GM18499 (cell line): ENCODE results near the gene ADAMTSL1.

Experiments
- ATAC-seq: cut with Tn5 transposase; IDR thresholded peaks from one replicate; pipeline ENCODE4 v1.9.1; 2021; ENCODE audit warnings: moderate number of reproducible peaks; ENCODE audit not compliant: insufficient read depth, unreplicated experiment

ADAMTSL1 gene

DNA sequence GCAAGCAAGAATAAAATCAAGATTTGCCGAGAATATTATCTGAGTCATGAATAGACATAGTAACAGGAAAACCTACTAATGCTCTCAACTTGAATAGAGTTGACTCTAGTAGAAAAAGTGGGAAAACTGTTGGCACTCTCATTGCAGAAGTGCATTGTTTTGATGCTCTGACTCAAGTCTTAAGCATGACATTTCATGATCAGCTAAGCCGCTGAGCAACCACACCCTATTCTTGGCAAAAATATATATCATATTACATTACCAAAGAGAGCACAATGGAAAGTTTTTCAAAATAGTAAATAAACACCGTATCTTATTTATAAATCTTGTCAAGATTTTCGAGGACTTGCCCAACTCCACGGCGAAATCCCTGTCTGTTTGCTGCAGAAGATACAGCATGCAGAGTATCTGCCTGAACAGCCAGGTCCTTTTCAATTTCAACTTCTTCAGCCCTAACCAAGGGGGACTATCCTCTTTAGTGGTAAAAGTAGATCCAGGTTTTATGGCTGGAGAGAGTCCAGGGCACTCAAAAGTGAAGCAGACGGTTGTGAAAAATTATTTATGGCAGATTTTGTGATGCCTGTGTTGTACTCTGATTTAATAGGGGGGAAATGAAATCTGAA is 13.9 kb upstream of the ADAMTSL1 start:
- ATAC-seq = no peak

DNA sequence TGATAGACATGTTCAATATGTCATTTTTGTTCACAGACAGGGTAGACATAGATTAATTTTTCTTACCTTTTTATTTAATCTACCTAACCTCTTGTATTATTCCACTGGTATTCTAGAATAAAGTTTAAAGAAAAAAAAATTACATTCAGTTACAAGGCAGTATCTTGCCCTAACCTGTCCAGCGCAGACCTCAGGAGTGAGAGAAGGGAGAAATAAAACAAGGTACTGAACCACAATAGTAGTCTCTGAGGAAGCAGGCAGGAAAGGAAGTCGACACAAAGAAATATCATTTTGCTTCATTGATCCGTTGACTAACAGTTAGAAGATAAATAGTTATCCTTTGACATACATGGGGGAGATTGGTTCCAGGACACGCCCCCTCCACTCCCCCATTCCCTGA is 12.5 kb upstream of the ADAMTSL1 start:
- ATAC-seq = no peak

DNA sequence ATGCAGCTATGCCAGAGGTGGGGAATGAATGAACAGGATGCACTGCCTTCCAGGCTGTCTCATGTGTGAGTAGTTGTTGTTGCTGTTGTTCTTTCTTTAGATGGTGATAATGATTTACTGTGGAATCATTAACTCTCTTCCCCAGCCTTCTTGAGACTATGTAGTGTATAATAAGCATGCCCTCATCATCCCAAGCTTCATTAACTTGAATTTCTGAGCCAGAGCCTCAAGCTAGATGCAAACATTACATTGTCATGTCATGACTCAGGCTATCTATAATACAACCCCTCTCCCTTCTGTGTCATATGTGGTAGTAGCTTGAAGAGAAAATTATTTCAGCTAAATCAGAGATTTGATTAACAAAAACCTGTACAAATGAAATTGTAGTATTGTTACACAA is 10.0 kb upstream of the ADAMTSL1 start:
- ATAC-seq = no peak

DNA sequence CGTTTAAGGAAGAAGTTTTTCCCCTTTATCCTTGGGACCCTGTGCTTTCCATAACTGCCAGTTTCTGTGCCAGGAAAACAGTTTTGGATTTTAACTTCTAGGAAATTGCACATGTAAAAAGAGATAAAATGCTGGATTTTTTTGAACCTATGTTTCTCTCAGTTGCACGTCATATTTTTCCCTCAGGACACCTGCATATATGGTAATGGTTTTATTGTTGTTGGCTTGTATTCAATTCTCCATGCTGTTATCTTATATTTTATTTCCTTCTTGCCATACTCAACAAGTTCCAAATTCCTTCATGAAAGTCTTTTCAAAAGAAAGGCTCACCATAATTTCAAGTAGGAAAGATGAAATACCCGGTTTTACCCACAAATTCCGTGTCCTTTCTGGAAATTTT is 7.9 kb upstream of the ADAMTSL1 start:
- ATAC-seq = no peak

DNA sequence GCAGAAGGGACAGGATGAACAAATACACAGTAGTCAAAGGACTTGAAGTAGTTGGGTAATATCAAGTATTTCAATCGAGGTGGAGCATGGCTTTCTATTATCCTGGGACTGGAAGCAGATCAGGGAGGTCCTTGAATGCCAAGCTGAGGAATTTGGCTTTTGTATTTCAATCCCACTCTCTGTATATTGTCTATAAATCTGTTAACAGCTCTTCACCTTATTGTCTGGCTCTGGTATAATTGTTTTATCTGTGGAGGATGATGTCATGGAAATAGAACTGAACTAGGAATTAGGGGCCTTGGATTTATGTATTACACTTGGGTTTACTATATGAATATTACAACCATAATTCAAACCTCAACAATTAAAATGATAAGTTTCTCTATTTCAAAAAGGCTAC is 6.3 kb upstream of the ADAMTSL1 start:
- ATAC-seq = no peak

DNA sequence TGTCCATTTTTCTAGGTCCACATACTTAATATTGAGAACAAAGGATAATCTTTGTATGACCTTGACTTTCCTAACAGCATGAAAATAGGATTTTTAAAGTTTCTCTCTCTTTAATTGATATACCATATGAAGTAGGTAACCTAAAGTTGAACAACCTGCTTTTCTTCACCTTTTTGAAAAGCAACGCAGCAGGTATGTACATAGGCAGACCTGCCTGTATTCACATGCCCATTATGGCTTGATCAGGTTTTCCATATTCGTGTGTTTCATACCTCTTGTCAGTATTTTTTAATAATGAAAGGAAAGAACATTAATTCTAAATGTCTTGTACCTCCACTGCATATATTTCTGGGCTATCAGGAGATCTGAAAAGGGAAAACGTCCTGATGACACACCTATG is 1.5 kb upstream of the ADAMTSL1 start:
- ATAC-seq = no peak

DNA sequence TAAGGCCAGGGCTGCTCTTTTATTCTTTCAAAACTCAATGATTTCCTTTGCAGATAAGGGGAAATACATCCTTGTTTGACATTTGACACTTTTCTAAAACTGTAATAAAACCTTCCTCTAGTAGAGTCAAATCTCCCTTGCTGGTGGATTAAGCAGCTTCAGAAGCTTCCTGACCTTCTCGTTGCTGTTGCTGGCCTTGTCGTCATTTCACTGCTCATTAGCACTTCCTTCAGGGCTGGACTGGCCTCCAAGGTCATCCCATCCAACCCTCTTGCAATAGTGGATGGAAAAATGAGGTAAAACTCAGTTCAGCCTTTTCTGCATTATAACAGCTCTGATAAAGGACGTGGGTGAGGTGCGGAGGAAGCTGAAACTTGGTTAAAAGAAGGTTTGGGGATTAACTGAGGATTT is 1.1 kb upstream of the ADAMTSL1 start:
- ATAC-seq = no peak

DNA sequence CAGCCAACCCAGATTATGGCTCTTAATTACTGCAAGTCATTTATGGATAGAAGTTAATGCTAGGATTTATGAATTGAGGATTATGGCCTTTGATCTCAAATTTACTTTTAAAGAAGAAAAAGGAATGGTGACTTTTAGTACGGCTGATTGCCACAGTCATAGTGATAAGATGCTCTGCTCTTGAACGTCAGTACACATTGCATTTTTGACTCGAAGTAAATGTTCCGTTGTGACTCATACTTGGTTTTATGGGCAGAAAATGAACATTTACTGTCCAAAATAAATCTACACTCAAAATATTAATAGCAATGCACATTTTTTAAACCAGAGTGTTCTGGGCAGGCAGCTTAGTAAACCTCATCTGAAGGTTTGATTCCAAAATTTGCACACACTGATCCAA is 830 bp downstream of the ADAMTSL1 start:
- ATAC-seq = no peak

DNA sequence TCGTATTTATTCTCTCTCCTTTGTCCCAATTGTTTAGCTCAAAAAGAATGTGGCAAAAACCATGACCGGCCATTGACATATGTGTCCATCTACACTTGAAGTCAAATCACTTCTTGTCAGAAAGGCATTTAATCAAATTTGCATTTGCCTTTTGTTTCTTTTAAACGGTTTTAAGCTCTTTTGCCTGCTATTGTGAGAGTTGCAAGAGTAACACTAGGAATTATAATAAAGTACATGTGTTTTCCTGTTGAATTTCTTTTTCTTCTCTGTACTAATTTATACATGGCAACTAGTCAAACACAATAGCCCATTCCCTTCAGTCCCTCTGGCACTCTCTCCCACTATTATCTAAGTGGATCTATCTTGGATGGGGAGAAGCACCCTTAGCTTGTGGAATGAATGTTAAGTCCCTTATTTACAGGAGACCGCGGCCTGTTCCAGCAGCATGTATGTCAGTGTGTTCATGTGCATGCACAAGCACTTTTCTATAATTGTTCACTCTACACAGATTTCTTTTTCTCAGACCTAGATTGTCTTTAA is 3.2 kb downstream of the ADAMTSL1 start:
- no peak for ATAC-seq

DNA sequence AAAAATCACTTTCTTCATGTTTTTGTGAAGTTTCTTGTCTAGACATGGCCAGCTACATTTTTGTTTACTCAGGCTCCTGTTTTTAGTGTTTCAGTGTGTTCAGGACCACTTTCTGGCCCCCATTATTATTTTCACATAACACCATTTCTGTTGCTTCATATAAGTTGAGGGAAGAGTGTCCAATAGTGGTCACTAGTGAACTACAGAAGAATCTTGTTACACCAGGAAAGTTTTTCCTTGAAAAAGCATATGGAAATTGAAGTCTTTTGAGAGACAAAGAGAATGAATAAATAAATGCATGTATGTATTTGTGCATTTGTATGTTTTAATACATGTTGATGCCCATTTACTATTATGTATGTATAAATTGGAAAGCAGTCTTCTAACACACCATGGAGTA is 3.8 kb downstream of the ADAMTSL1 start:
- ATAC-seq = no peak

DNA sequence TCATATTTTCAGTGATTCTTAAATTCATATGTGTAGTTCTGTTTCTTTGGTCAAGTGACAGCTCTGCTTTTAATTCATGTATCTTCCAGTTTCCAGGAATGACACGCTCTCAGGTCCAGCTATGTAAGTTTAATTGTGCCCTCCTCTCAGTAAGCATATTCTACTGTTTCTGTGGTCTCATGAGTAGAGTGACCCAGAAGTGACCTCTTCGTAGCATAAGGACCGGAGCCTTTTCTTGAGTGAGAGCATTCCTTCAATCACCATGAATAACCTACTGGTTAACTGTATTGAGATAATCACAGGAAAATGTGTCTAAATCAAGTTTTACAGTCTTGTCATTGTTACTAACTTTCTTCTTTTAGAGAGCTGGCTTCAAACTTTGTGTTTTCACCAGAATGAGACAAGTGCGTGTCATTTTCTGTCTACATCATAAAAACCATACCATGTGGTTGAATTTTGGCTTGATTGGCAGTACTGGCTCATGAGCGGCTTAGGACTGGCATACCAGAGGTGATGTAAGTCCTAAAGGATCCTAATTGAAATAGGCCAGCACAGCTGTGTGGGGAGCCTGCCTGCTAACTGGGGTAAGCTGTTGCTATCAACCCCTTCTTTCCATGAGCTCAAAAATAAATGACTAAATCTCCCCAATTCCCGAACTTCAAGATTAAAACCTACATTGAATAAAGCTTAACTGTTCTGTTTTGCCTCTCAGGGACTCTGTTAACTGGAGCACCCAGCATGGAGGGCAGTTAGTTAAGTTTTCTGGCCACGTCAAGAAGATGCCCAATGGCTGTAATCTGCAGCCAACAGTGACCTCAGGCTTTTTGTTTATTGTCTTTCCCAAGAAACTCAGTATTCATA is 4.8 kb downstream of the ADAMTSL1 start:
- no peak for ATAC-seq

DNA sequence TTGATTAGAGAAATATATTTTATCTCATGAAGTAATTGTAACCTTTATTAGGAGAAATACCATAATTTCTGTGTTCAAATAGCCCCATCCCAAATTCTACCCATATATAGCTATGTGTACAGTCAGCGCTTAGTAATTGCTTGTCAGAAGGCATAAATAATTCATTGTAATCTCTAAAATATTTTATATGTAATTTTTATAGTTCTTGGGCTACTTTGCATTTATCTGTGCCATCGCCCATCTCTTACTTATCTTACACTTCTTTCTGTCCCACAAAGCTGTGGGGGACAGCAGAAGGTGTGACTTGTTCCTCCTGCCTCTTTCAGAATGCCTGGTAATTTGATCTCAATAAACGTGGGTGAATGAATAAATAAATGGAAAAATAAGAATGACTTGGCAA is 5.5 kb downstream of the ADAMTSL1 start:
- ATAC-seq = no peak

DNA sequence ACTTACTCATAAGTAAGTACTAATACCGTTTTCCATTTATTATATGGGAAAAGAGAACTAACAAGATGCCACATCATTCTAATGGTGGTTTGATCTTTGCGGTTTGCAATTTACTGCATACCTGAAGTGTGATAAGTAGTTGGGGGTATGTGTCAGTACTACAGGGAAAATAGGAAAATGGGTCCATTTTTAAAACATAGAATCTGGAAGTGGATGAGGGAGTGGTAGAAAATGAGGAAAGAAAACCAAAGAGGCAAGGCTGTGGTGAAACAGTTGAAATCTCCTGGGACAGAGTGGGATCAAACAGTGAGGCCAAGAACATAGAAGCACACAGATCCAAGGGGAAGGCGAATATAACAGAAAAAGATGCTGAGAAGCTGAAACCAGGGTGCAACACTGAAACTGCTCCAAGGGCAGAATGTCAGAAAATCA is 6.7 kb downstream of the ADAMTSL1 start:
- ATAC-seq = no peak

DNA sequence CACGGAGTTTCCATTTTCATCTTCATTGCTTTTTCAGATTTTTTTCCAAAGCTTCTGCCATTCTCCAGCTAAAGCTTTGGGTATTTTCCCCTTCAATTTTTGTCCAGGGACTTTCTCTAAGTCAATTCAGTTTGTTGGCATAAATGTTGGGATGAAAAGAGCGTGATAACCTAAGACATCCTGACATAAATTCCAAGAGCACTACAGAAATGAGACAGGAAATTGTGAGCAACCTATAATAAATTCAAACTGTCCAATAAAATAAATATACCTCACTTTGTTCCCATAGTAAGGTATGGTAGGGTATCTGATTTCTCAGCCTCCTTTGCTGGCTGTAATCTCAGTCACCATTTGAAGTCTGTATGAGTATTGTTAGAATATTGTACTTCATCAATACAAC is 8.4 kb downstream of the ADAMTSL1 start:
- no peak for ATAC-seq

DNA sequence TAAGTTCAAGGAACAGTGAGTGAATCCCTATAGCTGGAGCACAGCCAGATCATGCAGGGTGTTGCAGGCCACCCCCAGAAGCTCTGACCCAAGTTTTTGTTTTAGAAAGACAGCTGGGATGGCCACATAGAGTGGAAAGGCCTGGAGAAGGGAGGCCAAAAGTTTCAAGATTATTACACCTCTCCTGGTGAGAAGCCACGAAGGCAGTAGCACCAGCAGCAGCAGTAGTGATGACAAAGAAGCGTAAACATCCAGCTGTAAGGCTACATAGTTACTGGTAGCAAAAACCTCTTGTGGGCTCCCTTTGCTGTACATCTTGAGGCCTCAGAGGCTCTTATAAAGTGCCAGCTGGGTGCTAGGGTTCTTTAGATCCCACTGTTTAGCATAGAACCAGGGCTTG is 11.8 kb downstream of the ADAMTSL1 start:
- no peak for ATAC-seq

DNA sequence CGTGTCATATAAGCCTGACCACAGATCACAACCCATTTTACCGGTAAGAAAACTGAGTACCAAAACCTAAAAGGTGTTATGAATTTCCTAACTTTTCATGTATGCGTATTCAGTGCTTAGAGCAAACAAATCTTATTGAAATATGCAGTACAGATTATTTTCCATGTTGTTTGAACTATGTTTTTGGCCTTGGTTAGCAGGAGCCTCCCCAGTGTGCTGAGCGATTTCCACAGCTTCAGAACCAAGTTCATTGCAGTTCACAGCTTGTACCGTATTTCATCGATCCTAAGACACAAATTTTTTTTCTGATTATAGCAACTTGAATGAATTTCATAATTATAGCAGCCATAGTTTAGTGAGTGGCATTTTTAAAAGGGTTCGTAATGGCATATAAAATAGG is 13.7 kb downstream of the ADAMTSL1 start:
- no peak for ATAC-seq

DNA sequence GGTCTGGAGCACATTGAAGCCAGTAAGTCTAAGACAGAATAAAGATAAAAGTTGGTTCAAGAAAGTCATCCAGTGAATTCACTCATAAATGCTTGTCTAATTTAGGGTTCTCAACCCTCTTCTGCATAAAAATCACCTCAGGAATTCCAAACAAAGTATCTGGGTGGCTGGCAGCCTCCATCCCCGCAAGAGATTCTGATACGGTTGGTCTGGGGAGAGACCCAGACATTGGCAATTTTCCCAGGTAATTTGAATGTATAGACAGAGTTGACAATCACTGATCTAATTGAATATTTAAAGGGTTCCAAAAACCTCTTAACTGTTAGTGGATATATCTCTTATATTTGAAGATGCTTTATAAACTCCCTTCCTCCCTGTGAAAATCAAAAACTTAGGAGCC is 14.9 kb downstream of the ADAMTSL1 start:
- ATAC-seq = no peak

DNA sequence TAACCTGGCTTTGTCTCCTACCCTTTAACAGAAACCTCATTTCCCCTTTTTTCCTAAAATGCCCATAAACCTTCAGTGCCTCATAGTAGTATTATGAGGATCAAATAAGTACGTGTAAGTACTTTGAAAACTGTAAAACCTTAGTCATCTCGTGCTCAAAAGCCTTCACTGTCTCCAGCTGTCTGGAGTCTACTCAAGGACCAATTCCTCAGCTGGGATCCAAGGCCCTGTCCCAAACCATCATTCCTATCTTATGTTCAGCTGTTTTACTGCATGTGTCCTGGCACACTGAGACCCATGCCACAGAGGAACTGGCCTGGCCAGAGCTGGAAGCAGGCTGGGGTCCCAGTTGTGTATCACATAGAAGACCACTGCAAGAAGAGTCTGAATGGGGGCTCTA is 15.9 kb downstream of the ADAMTSL1 start:
- ATAC-seq = no peak

DNA sequence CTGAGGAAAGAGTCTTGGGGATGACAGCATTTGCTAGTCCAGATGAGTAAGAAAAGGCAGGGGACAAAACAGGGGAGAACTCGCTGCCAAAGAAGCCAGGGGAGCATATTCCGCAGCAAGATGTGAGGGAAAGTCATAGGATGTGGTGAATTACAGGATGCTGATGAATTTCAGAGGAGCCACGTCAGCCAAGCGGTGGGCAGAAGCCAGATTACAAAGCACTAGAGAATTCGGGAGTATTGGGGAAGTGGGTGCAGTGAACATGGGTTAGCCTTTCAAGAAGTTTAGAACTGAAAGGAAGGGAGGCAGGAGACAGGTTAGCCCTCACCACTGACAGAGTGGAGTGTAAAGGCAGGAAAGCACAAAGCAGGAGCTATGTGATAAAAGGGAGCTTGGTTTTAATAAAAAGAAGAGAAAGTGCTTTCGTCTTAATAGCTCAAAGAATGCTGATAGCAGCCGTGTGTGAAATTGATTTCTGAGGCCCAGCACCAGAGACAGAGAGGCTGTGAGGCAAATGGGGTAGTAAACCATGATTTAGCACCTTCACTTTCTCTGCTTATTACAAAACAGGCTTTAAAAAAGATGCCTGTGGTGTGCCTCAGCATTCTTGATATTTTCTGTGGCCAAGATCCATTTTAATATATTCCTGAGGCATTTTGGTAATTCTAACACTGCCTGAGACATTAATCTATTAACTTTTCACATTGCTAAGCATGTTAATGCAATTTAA is 16.9 kb downstream of the ADAMTSL1 start:
- no peak for ATAC-seq

DNA sequence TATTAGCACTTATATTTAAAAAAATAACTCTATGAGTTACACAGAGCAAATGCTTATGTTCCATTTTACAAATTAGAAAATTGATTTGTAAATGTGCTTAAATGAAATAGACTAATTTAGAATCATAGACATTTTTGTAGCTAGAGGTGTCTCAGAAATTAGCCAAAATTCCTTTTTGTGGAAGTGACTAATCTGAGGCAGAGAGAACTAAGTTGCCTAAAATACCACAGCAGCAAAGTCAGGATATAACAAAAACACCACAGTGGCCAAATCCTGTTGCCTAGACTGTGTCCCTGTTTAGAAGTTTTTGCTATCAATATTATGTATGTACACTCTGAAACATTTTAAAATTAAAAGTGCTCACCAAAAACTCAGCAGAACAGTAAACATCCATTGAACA is 18.7 kb downstream of the ADAMTSL1 start:
- no peak for ATAC-seq

DNA sequence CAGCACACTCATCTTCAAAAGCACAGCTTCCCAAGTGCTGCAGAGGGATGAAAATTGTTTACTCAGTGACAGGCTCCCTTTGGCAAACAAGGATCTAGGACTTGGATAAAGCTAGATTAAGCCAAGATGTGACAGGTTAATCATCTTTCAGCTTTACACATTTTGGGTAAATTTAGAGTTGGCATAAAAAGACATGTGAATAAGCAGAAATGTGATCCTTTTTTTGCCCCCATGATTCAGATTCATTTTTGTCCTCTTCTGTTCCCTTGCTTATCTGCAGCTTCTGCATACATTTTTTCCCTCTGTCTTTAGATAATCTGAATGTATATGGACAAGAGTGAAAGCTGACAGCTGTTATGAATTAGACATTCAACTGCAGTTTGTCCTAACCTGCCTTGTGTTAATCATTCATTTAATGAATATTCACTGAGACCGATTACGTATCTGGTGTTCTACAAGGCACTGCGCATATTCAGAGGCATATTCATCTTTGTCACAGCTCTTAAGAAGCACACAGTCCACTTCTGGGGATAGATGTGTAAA is 19.6 kb downstream of the ADAMTSL1 start:
- no peak for ATAC-seq
